Mesendoderm (in vitro differentiated cells): ENCODE results near the gene TSHZ2.

ENCODE experiments used
- DNase-seq: peaks from one replicate; pipeline ENCODE4 v3.0.0; 2013
- H2AK5ac ChIP-seq: 2 replicates; pipeline ENCODE4 v1.6.1; 2013; ENCODE audit warnings: low read length, inconsistent platforms
- H2BK120ac ChIP-seq: 2 replicates; pipeline ENCODE4 v1.6.1; 2013; ENCODE audit warnings: low read depth, mild to moderate bottlenecking, low read length, moderate library complexity, mixed read lengths
- H2BK15ac ChIP-seq: replicated peaks from 2 replicates; pipeline ENCODE4 v1.6.1; 2013; ENCODE audit warnings: low read depth, mild to moderate bottlenecking, moderate library complexity
- H2BK5ac ChIP-seq: 2 replicates; pipeline ENCODE4 v1.6.1; 2013; ENCODE audit warnings: low read length, inconsistent platforms
- H3K18ac ChIP-seq: 2 replicates; pipeline ENCODE4 v1.6.1; 2013; ENCODE audit warnings: mild to moderate bottlenecking, low read length, mixed read lengths
- H3K23ac ChIP-seq: one replicate; pipeline ENCODE4 v1.6.1; 2013; ENCODE audit warnings: low read length
- H3K27ac ChIP-seq: 2 replicates; pipeline ENCODE4 v1.5.1; 2013; ENCODE audit warnings: low read depth, mild to moderate bottlenecking, inconsistent platforms, low read length, moderate library complexity
- H3K27me3 ChIP-seq: 2 replicates; pipeline ENCODE4 v1.6.1; 2013; ENCODE audit warnings: low read length, control low read depth, mild to moderate bottlenecking, inconsistent platforms; ENCODE audit not compliant: insufficient read depth, poor library complexity
- H3K36me3 ChIP-seq: 2 replicates; pipeline ENCODE4 v1.6.1; 2013; ENCODE audit warnings: low read length, inconsistent platforms; ENCODE audit not compliant: control insufficient read depth, insufficient read depth
- H3K4ac ChIP-seq: one replicate; pipeline ENCODE4 v1.6.1; 2013; ENCODE audit warnings: low read depth, mild to moderate bottlenecking, low read length, moderate library complexity
- H3K4me1 ChIP-seq: 2 replicates; pipeline ENCODE4 v1.6.1; 2013; ENCODE audit warnings: low read depth, low read length, inconsistent platforms; ENCODE audit not compliant: control insufficient read depth
- H3K4me2 ChIP-seq: 2 replicates; pipeline ENCODE4 v1.6.1; 2013; ENCODE audit warnings: low read length
- H3K4me3 ChIP-seq: 2 replicates; pipeline ENCODE4 v1.5.1; 2013; ENCODE audit warnings: mild to moderate bottlenecking, low read length
- H3K56ac ChIP-seq: one replicate; pipeline ENCODE4 v1.6.1; 2013; ENCODE audit warnings: low read length
- H3K79me1 ChIP-seq: 2 replicates; pipeline ENCODE4 v1.6.1; 2013; ENCODE audit warnings: low read length, inconsistent platforms
- H3K79me2 ChIP-seq: 2 replicates; pipeline ENCODE4 v1.6.1; 2013; ENCODE audit warnings: mild to moderate bottlenecking, low read length; ENCODE audit not compliant: control insufficient read depth, insufficient read depth
- H3K9ac ChIP-seq: 2 replicates; pipeline ENCODE4 v1.6.1; 2013; ENCODE audit warnings: low read length, inconsistent platforms
- H4K5ac ChIP-seq: one replicate; pipeline ENCODE4 v1.6.1; 2013; ENCODE audit warnings: low read length
- H4K8ac ChIP-seq: one replicate; pipeline ENCODE4 v1.6.1; 2013; ENCODE audit warnings: low read depth, mild to moderate bottlenecking, control low read depth, low read length, moderate library complexity
- WGBS: extraction: QIAGEN DNeasy Blood & Tissue Kit; methylation state at CpG from one replicate; pipeline ENCODE4 v1.1.7; 2013; ENCODE audit warnings: low lambda C conversion rate, missing lambda C conversion rate; ENCODE audit not compliant: insufficient coverage; ENCODE audit errors: extremely low coverage; 5-methylcytosine and 5-hydroxymethylcytosine counted together

The TSHZ2 gene

DNA sequence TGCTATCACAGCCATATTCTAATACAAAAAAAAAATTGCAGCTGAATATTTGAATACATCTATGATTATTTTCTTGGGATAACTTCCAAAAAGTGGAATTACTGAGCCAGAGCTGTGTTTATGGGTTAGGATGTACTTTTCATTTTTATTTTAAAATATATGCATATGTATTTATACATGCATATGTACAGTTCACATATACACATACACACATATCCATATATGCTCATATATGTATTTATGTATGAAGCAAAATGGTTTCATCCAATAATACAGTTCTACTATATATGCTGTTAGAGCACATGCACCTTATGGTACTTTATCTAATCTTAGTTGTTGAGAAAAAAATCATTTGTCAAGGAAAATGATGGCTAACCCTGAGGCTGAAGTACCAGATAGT lies 54.9 kb downstream of the TSHZ2 start:
- Histone ChIP-seq H3K79me1 (no peaks in the 10 kb centered on the region), H4K8ac (no peak overlapping the region), H3K4me1 (no peaks in the 10 kb centered on the region), H3K27me3 (no peaks in the 10 kb centered on the region), H3K56ac (no peak overlapping the region), H3K23ac (no peak overlapping the region), H2BK120ac (no peak overlapping the region), H2BK15ac (no peak overlapping the region), H2AK5ac (no peak overlapping the region), H3K79me2 (no peaks in the 10 kb centered on the region), H3K4me3 (no peak overlapping the region), H3K27ac (no peak overlapping the region), H3K4ac (no peak overlapping the region), H3K9ac (no peak overlapping the region), H3K36me3 (no peaks in the 10 kb centered on the region), H4K5ac (no peak overlapping the region), H2BK5ac (no peak overlapping the region), H3K4me2 (no peak overlapping the region), H3K18ac (no peak overlapping the region)
- DNase-seq: no peak

DNA sequence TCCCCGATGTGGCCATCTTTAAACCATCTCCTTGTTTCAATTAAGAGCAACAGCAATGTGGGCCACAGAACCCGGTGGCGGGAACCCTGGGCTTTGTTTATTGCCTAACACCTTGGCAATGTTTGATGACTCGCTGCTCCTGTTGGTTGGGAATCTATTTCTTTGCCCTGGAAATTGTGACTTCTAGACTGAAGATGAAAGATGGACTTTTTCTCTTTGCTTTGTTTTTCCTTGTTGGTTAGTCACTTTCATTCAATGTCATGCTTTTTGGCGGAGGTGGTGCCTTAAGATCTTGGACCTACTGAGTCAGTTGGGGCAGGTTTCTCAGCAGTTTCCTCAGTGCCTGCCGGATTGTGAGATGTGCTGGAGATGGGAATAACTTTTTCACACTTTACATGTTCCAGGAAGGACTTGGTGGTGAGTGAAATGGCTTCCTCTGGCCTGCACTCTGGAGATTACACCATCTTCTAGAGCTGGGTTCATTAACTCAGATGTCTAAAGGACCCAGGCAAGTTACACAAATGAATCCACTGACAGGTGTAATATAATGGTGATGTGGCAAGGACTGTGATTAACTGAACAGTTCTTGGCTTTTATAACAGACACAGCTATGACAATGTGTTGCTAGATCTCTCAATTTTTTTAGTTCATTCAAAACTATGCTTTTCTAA lies 56.3 kb downstream of the TSHZ2 start:
- Histone ChIP-seq H3K79me1 (no peaks in the 10 kb centered on the region), H3K18ac (no peak overlapping the region), H3K4me2 (no peak overlapping the region), H3K23ac (no peak overlapping the region), H3K79me2 (no peaks in the 10 kb centered on the region), H3K36me3 (no peaks in the 10 kb centered on the region), H3K9ac (no peak overlapping the region), H4K8ac (no peak overlapping the region), H3K4me3 (no peak overlapping the region), H3K56ac (no peak overlapping the region), H2BK120ac (no peak overlapping the region), H2AK5ac (no peak overlapping the region), H3K4ac (no peak overlapping the region), H3K27ac (no peak overlapping the region), H2BK5ac (no peak overlapping the region), H3K27me3 (no peaks in the 10 kb centered on the region), H3K4me1 (no peaks in the 10 kb centered on the region), H2BK15ac (no peak overlapping the region), H4K5ac (no peak overlapping the region)
- WGBS: no CpG with 5 or more reads among the region's 6 CpGs
- no peak for DNase-seq

DNA sequence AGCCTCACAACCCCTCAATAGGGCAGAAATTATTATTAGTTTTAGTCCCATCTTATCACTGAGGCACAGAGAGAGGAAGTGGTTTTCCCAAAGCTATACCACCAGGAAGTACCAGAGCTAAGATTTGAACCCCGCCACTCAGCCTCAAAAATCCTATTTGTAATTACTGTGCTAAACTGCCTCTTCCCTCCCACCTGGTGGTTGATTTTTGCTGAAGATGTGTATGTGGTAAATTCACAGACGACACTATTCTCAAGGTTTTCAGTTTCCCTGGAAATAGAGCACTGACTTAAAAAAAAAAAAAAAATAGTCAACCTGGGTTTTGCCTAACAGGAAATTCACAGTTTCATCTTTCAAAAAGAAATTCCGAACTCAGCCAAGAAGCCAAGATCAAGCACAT lies 57.9 kb downstream of the TSHZ2 start:
- Histone ChIP-seq H2BK15ac (no peak overlapping the region), H3K4me2 (no peak overlapping the region), H3K18ac (no peak overlapping the region), H3K27me3 (no peaks in the 10 kb centered on the region), H3K56ac (no peak overlapping the region), H3K79me2 (no peaks in the 10 kb centered on the region), H3K36me3 (no peaks in the 10 kb centered on the region), H3K79me1 (no peaks in the 10 kb centered on the region), H3K9ac (no peak overlapping the region), H3K27ac (no peak overlapping the region), H4K8ac (no peak overlapping the region), H2BK5ac (no peak overlapping the region), H3K23ac (no peak overlapping the region), H4K5ac (no peak overlapping the region), H3K4me3 (no peak overlapping the region), H3K4me1 (no peaks in the 10 kb centered on the region), H2AK5ac (no peak overlapping the region), H3K4ac (no peak overlapping the region), H2BK120ac (no peak overlapping the region)
- no peak for DNase-seq
- no CpG with 5 or more reads among the region's 3 CpGs for WGBS

DNA sequence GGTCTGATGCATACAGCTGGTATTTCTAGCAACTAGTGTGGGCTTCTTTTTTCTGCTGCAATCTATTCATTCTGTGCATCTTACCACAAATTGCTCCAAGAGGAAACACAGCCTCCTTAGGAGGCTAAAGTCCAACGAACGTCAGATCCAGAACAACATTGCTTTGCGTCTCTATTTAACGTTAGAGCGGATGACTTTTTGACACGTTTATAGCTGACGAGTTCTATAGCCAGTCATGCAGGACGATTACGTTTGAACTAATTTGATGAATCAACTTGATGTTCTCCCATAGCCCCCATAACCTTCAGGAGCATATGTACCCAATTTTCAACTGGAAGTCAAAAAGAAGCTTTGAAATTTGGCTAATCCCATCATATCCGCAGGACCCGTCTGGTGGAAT lies 59.9 kb downstream of the TSHZ2 start:
- Histone ChIP-seq H3K4ac (no peak overlapping the region), H3K4me2 (no peak overlapping the region), H3K79me2 (no peaks in the 10 kb centered on the region), H4K8ac (no peak overlapping the region), H3K9ac (no peak overlapping the region), H3K79me1 (no peaks in the 10 kb centered on the region), H3K4me1 (no peaks in the 10 kb centered on the region), H3K56ac (no peak overlapping the region), H2BK120ac (no peak overlapping the region), H3K4me3 (no peak overlapping the region), H2AK5ac (no peak overlapping the region), H2BK5ac (no peak overlapping the region), H4K5ac (no peak overlapping the region), H3K23ac (no peak overlapping the region), H3K18ac (no peak overlapping the region), H3K27me3 (no peaks in the 10 kb centered on the region), H3K27ac (no peak overlapping the region), H3K36me3 (no peaks in the 10 kb centered on the region), H2BK15ac (no peak overlapping the region)
- no CpG with 5 or more reads among the region's 11 CpGs for WGBS
- no peak for DNase-seq

DNA sequence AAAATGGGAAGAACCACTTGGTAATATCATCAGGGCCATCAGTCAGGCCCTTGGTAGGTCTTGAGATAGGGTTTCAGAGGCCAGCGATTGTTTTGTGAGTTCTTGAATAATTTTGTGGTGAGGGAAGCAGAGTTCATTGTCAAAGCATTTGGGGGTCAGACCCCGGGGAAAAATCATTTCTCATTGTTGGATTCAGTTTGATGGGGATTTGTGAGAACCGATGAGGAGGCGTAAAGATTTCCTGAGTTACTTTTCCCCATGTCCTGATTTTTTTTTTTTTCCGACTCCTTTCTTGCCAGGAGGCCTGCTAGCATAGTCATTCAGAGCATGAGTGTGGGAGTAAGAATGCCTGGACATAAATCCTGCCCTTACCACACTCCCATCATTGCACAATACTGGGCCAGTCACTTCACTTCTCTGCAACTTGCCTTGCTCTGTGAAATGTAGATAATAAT lies 60.3 kb downstream of the TSHZ2 start:
- Histone ChIP-seq H2BK120ac (no peak overlapping the region), H3K9ac (no peak overlapping the region), H3K27me3 (no peaks in the 10 kb centered on the region), H3K27ac (no peak overlapping the region), H3K79me2 (no peaks in the 10 kb centered on the region), H3K23ac (no peak overlapping the region), H3K4ac (no peak overlapping the region), H4K8ac (no peak overlapping the region), H3K4me3 (no peak overlapping the region), H3K18ac (no peak overlapping the region), H3K4me2 (no peak overlapping the region), H3K56ac (no peak overlapping the region), H3K79me1 (no peaks in the 10 kb centered on the region), H3K36me3 (no peaks in the 10 kb centered on the region), H3K4me1 (no peaks in the 10 kb centered on the region), H4K5ac (no peak overlapping the region), H2AK5ac (no peak overlapping the region), H2BK5ac (no peak overlapping the region), H2BK15ac (no peak overlapping the region)
- no peak for DNase-seq
- no CpG with 5 or more reads among the region's 5 CpGs for WGBS

DNA sequence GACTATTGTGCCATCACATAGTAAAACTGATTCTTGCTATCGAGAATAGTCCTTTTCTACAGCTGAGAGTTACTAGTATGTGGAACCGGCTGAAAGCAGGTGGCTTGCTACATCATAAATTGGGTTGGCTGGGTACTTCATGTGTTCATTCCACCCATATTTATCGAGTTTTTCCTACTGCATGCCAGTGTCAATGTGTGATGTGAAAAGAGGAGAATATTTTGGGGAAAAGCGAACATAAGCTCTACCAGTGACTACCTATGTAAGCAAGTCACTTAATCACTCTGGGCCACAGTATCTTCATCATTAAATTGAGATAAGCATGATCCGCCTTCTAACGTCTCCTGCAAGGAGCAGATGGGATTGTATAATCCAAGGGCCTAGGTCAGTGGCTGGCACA lies 61.0 kb downstream of the TSHZ2 start:
- Histone ChIP-seq H4K5ac (no peak overlapping the region), H2BK15ac (no peak overlapping the region), H3K79me1 (no peaks in the 10 kb centered on the region), H3K4me3 (no peak overlapping the region), H3K4me1 (no peaks in the 10 kb centered on the region), H3K27ac (no peak overlapping the region), H3K4ac (no peak overlapping the region), H2AK5ac (no peak overlapping the region), H3K9ac (no peak overlapping the region), H3K18ac (no peak overlapping the region), H3K23ac (no peak overlapping the region), H2BK120ac (no peak overlapping the region), H3K27me3 (no peaks in the 10 kb centered on the region), H3K56ac (no peak overlapping the region), H3K79me2 (no peaks in the 10 kb centered on the region), H3K36me3 (no peaks in the 10 kb centered on the region), H4K8ac (no peak overlapping the region), H3K4me2 (no peak overlapping the region), H2BK5ac (no peak overlapping the region)
- DNase-seq: no peak
- WGBS: no CpG with 5 or more reads among the region's 6 CpGs
